Measurements from ENCODE around the gene EPS8L1.
A peak's percentile ranks its signal among the peaks of the same experiment; 100 is the strongest.

The EPS8L1 gene

GRCh38 chr19:55115446-55116065, 39.9 kb downstream of the EPS8L1 start:
- DNase-seq (ENCODE audit: low spot score): peak; percentile 44

- peak; percentile 91 for DNase-seq (ENCODE audit: low spot score)
These were observed 40.7 kb downstream of the EPS8L1 start for GRCh38 chr19:55116232-55116858.

- DNase-seq (ENCODE audit: low spot score): peak; percentile 34
These were observed 41.4 kb downstream of the EPS8L1 start, which contains the start of gene PPP1R12C for GRCh38 chr19:55116859-55117662. TSS of gene PPP1R12C (minus strand) at chr19:55117637. CDS start at chr19:55117543, 94 bp downstream.

GRCh38 chr19:55117663-55118391, 42.2 kb downstream of the EPS8L1 start:
- peak; percentile 99 for DNase-seq (ENCODE audit: low spot score)

GRCh38 chr19:55118401-55118991, 42.8 kb downstream of the EPS8L1 start:
- DNase-seq (ENCODE audit: low spot score): peak; percentile 45

- no peak for DNase-seq (ENCODE audit: low spot score)
These were observed 43.4 kb downstream of the EPS8L1 start for GRCh38 chr19:55119053-55119452.

- no peak for DNase-seq (ENCODE audit: low spot score)
These were observed 55.8 kb downstream of the EPS8L1 start for GRCh38 chr19:55131421-55131820.

- no peak for DNase-seq (ENCODE audit: low spot score)
These were observed 56.9 kb downstream of the EPS8L1 start for GRCh38 chr19:55132453-55133129.

GRCh38 chr19:55133639-55134444, 58.2 kb downstream of the EPS8L1 start:
- DNase-seq (ENCODE audit: low spot score): no peak

GRCh38 chr19:55134736-55135135, 59.1 kb downstream of the EPS8L1 start:
- no peak for DNase-seq (ENCODE audit: low spot score)

GRCh38 chr19:55136399-55137102, 60.9 kb downstream of the EPS8L1 start:
- DNase-seq (ENCODE audit: low spot score): no peak

Data from GM03348 (cell line).